OCI-LY3 (cell line): ENCODE results near the gene AKT1S1.

Source experiments
- H2AFZ ChIP-seq: fragments of 200-600, 300-600 bp; shearing (Covaris generic); 2 replicates; pipeline ENCODE4 v1.6.0; 2014; ENCODE audit warnings: antibody characterized with exemption, low read depth, low read length
- H3K27ac ChIP-seq: fragments of 200-600, 300-600 bp; sonication (generic); 2 replicates; pipeline ENCODE4 v1.5.1; 2014; ENCODE audit warnings: mild to moderate bottlenecking, low read length, moderate library complexity, mixed read lengths
- H3K27me3 ChIP-seq: fragments of 200-600, 300-600 bp; sonication (generic); 2 replicates; pipeline ENCODE4 v1.6.1; 2014; ENCODE audit warnings: low read depth, low read length, mixed read lengths
- H3K36me3 ChIP-seq: fragments of 200-600, 300-600 bp; sonication (generic); replicated peaks from 2 replicates; pipeline ENCODE3; 2014; ENCODE audit warnings: low read depth, low read length, mixed read lengths
- H3K4me1 ChIP-seq: fragments of 300-600, 200-600 bp; sonication (generic); 2 replicates; pipeline ENCODE4 v1.6.1; 2014; ENCODE audit warnings: low read length, mixed read lengths
- H3K4me2 ChIP-seq: fragments of 200-600, 300-600 bp; sonication (generic); 2 replicates; pipeline ENCODE4 v1.6.1; 2014; ENCODE audit warnings: low read length, mixed read lengths
- H3K4me3 ChIP-seq: fragments of 300-600, 200-600 bp; sonication (generic); 2 replicates; pipeline ENCODE4 v1.5.1; 2014; ENCODE audit warnings: antibody characterized with exemption, mild to moderate bottlenecking, low read length, moderate library complexity
- H3K79me2 ChIP-seq: fragments of 300-600, 200-600 bp; shearing (Covaris generic); 2 replicates; pipeline ENCODE4 v1.6.1; 2014; ENCODE audit warnings: mild to moderate bottlenecking, low read length, mixed read lengths
- H3K9ac ChIP-seq: fragments of 300-600, 200-600 bp; shearing (Covaris generic); 2 replicates; pipeline ENCODE4 v1.6.0; 2014; ENCODE audit warnings: mild to moderate bottlenecking, low read length, moderate library complexity
- H3K9me3 ChIP-seq: fragments of 200-600, 300-600 bp; shearing (Covaris generic); 2 replicates; pipeline ENCODE4 v1.6.1; 2014; ENCODE audit warnings: low read length, mixed read lengths; ENCODE audit not compliant: insufficient read depth
- H4K20me1 ChIP-seq: fragments of 200-600, 300-600 bp; sonication (generic); 2 replicates; pipeline ENCODE4 v1.6.1; 2016; ENCODE audit warnings: low read length, mixed read lengths; ENCODE audit not compliant: insufficient read depth
- CTCF ChIP-seq: fragments of 200-600, 300-600 bp; sonication (generic); IDR thresholded peaks from 2 replicates; pipeline ENCODE4 v1.5.1; 2014; ENCODE audit warnings: antibody characterized with exemption, low read length, low read depth
- EZH2phosphoT487 ChIP-seq: fragments of 200-600 bp; shearing (Covaris generic); IDR thresholded peaks from 2 replicates; pipeline ENCODE4 v1.6.1; 2018; ENCODE audit warnings: antibody characterized with exemption, mixed run types, low read depth

AKT1S1 gene

GRCh38 chr19:49904136-49904535 lies 27.0 kb upstream of the AKT1S1 start:
- no peaks in the 10 kb centered on the region for H4K20me1 ChIP-seq
- H3K27me3 ChIP-seq: no peaks in the 10 kb centered on the region
- H3K4me2 ChIP-seq: peak overlapping the region; percentile 77
- peak overlapping the region; percentile 78 for H2AFZ ChIP-seq
- peak overlapping the region; percentile 69 for H3K9ac ChIP-seq
- peaks cover 95% of the 10 kb centered on the region for H3K4me1 ChIP-seq
- peaks cover 32% of the 10 kb centered on the region for H3K36me3 ChIP-seq
- TF ChIP-seq CTCF (no peak), EZH2phosphoT487 (no peak)
- peak overlapping the region; percentile 47 for H3K4me3 ChIP-seq
- H3K9me3 ChIP-seq: no peaks in the 10 kb centered on the region
- H3K79me2 ChIP-seq: peaks cover 22% of the 10 kb centered on the region
- H3K27ac ChIP-seq: peak overlapping the region; percentile 79

DNA sequence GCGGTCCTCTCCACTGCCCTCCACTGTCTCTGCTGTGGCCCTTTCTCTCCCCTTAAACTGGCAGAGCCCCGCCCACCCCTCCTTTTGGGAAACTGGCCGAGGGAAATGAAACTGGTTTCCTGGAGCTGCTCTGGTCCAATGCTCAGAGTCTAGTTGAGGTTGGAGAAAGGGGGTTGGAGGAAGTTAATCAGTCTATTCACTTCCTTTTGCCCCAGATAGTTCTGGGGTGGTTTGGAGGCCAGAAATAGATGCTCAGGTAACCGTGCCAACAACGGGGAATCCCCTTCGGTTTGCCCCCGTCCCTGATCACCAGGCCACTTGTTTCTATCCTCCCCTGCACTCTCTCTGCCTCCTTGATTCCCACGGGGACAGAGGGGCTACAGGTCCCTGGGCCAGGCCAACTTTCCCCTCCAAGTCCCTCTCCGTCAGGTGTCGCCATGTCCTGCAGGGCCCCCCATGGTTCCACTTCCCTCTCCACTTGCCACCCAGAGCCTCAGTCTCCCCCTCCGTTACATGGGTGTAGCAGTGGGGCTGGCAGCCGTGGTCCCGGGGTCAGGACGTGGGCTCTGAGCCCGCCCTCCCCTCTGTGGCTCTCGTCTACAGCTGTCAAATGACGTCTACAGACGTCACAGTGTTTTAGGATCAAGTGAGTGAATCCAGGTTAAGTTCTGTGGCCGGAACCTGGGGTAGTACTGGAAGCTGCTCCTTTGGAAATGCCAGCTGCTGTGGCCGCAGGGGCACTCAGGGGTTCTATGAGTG lies 19.9 kb upstream of the AKT1S1 start, which contains the start of gene IL4I1:
Gene IL4I1, minus strand, starts transcription at position 25 of the 759 bp plus-strand sequence. CDS start 727 bp downstream, outside the sequence.
- no peaks in the 10 kb centered on the region for H3K27me3 ChIP-seq
- H3K36me3 ChIP-seq: peaks cover 42% of the 10 kb centered on the region
- peaks cover 80% of the 10 kb centered on the region for H3K4me1 ChIP-seq
- no peaks in the 10 kb centered on the region for H3K9me3 ChIP-seq
- peak within 1 kb of the TSS; percentile 99 for H3K9ac ChIP-seq
- H3K4me2 ChIP-seq: peak within 1 kb of the TSS; percentile 100
- peak within 1 kb of the TSS; percentile 90 for H3K4me3 ChIP-seq
- H3K79me2 ChIP-seq: peaks cover 44% of the 10 kb centered on the region
- TF ChIP-seq EZH2phosphoT487 (no peak), CTCF (no peak)
- peak within 1 kb of the TSS; percentile 87 for H3K27ac ChIP-seq
- no peak within 1 kb of the TSS for H2AFZ ChIP-seq
- peaks cover 13% of the 10 kb centered on the region for H4K20me1 ChIP-seq

DNA sequence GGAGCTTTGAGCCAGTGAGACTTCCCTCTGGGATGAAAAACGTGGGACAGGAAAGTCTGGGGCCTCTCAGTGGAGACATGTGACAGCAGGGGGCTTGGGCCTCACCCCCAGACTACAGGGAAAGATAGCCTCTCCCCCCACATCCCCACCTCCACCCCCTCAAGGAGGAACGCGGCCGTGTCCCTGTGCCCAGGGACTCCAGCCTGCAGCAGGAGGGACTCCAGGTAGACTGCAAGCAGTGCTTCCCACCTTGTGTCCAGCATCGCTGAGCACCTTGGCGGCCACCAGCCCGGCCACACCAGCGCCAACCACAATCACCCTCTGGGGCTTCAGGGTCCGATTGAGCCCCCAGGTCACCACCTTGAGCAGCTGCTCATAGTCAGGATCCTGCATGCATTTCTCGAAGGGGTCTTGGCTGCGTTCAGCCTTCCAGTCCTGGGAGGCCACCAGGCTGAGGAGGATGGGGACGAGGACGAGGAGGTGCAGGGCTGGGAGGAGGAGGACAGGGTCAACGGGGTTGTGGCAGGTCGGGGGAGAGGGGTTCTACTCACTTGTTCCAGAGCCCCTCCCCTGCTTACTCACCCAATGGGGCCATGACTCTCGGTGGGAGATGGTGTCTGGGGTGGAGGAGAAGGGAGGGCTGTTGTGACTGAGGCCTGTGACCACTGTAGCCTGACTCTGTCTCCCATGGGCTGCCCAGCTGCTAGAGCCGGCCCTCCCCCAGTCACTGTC lies 18.6 kb upstream of the AKT1S1 start:
- peaks cover 77% of the 10 kb centered on the region for H3K4me1 ChIP-seq
- peaks cover 23% of the 10 kb centered on the region for H4K20me1 ChIP-seq
- H3K36me3 ChIP-seq: peaks cover 52% of the 10 kb centered on the region
- no peaks in the 10 kb centered on the region for H3K9me3 ChIP-seq
- H3K79me2 ChIP-seq: peaks cover 44% of the 10 kb centered on the region
- no peak overlapping the region for H2AFZ ChIP-seq
- peak overlapping the region; percentile 100 for H3K4me2 ChIP-seq
- H3K27ac ChIP-seq: peak overlapping the region; percentile 87
- H3K27me3 ChIP-seq: no peaks in the 10 kb centered on the region
- H3K9ac ChIP-seq: peak overlapping the region; percentile 99
- TF ChIP-seq EZH2phosphoT487: no peak
- no peak for TF ChIP-seq CTCF
- peak overlapping the region; percentile 90 for H3K4me3 ChIP-seq

DNA sequence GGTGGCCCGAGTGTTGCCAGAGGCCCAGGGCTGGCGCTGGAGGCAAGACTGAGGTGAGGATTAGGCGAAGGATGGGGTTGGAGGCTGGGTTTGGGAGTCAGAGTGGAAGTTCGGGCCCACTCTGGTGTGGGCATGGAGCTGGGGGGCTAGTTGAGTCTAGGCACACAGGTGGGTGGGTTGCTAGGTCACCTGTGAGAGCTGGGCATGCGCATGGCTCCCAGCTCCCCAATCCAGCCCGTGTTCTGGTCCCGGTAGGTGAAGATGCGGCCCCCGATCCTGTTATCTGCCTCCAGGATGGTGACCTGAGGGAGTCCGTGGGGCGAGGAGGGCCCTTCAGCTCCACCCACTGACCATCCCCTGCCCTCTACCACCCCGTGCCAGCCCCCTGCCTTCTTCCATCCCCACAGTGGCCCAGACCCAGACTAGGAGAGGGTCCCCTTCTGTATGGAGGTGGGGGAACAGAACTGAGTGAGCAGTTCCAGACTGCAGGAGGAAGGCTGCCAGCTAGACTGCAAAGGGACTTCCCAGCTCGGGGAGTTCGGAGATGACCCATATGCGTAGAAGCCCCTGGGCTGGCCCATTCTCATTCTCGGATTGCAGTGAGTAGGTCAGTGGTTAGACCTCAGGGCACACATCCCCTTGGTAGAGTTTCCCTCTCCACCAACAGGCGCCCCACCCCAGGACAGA lies 17.9 kb upstream of the AKT1S1 start:
- Histone ChIP-seq H3K9ac (peak overlapping the region; percentile 99), H2AFZ (no peak overlapping the region), H4K20me1 (peaks cover 27% of the 10 kb centered on the region), H3K27me3 (no peaks in the 10 kb centered on the region), H3K36me3 (peaks cover 56% of the 10 kb centered on the region), H3K79me2 (peaks cover 44% of the 10 kb centered on the region), H3K9me3 (no peaks in the 10 kb centered on the region), H3K27ac (peak overlapping the region; percentile 87), H3K4me1 (peaks cover 73% of the 10 kb centered on the region), H3K4me3 (peak overlapping the region; percentile 90), H3K4me2 (peak overlapping the region; percentile 100)
- no peak for TF ChIP-seq CTCF
